ENCODE results near the gene CCN5.

Gene CCN5

DNA sequence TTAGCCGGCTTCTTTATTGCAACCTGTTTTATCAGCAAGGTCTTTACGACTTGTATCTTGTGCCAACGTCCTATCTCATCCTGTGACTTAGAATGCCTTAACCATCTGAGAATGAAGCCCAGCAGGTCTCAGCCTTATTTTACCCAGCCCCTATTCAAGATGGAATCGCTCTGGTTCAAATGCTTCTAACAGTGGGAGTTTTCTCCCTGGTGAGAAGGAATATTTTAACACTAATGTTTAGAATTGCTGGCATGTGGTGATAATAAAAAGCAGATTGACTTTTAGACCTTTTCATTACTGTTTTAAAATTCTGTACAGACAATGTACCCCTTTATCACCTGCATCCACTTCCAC, 20.6 kb downstream of the CCN5 start:
- H3K4me3 ChIP-seq (ENCODE audit: low read depth in 1 of 2, low read length in 2 of 2) = peak overlapping the region in 1 of 2 donors; percentile 29
- H3K9ac ChIP-seq (ENCODE audit: low read depth in 1 of 2, low read length in 2 of 2) = no peak overlapping the region
- H3K36me3 ChIP-seq (ENCODE audit: control insufficient read depth in 1 of 2, insufficient read depth in 2 of 2, low read length in 2 of 2) = no peaks in the 10 kb centered on the region
- no peak overlapping the region for H3K27ac ChIP-seq (ENCODE audit: low read depth, low read length)
- H3K27me3 ChIP-seq (ENCODE audit: control insufficient read depth in 1 of 2, insufficient read depth in 2 of 2, low read length in 2 of 2) = no peaks in the 10 kb centered on the region
- H3K9me3 ChIP-seq (ENCODE audit: control insufficient read depth in 1 of 2, low read length in 2 of 2) = peaks cover 0 to 4% of the 10 kb centered on the region in 2 donors
- H3K4me1 ChIP-seq (ENCODE audit: control insufficient read depth in 1 of 2, insufficient read depth in 2 of 2, low read length in 2 of 2) = no peaks in the 10 kb centered on the region

DNA sequence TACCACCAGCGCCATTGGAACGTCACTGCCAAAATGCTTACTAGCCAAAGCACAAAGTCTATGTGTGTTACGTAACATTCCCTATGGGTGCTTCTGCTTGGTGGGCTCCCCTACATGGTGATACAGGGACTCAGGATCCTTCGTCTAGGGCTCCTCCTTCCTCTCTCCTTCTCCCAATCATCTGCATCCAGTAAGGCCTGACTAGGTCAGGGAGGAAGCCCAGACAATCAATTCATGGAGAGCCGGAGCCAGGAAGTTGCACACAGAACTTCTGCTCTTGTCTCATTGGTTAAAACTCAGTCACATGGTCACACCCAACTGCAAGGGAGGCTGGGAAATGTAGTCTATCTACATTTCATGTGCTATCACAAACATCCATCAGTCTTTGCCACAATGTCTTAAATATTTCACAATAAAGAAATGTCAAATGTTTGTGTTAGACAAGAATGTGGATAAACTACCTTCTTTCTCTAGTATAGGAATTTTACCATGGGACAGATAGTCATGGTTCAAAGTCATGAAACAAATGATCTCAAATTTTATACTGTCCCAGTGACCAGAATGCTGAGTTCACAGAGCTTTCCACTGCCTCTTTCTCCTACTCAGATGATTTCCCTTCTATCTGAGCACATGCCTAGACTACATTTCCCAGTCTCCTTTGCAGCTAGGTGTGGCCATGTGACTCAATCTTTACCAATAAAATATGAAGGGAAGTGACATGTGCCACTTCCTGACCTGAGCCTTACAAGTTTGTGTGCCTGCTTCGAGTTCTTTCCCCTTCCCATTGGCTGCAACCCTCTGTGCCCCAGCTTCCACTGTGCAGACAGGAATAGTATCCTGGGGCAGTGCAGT, 21.2 kb downstream of the CCN5 start:
- no peak overlapping the region for H3K27ac ChIP-seq (ENCODE audit: low read depth, low read length)
- H3K4me3 ChIP-seq (ENCODE audit: low read depth in 1 of 2, low read length in 2 of 2) = peak overlapping the region in 1 of 2 donors; percentile 29
- H3K36me3 ChIP-seq (ENCODE audit: control insufficient read depth in 1 of 2, insufficient read depth in 2 of 2, low read length in 2 of 2) = no peaks in the 10 kb centered on the region
- H3K27me3 ChIP-seq (ENCODE audit: control insufficient read depth in 1 of 2, insufficient read depth in 2 of 2, low read length in 2 of 2) = no peaks in the 10 kb centered on the region
- no peak overlapping the region for H3K9ac ChIP-seq (ENCODE audit: low read depth in 1 of 2, low read length in 2 of 2)
- peaks cover 0 to 4% of the 10 kb centered on the region in 2 donors for H3K9me3 ChIP-seq (ENCODE audit: control insufficient read depth in 1 of 2, low read length in 2 of 2)
- no peaks in the 10 kb centered on the region for H3K4me1 ChIP-seq (ENCODE audit: control insufficient read depth in 1 of 2, insufficient read depth in 2 of 2, low read length in 2 of 2)

DNA sequence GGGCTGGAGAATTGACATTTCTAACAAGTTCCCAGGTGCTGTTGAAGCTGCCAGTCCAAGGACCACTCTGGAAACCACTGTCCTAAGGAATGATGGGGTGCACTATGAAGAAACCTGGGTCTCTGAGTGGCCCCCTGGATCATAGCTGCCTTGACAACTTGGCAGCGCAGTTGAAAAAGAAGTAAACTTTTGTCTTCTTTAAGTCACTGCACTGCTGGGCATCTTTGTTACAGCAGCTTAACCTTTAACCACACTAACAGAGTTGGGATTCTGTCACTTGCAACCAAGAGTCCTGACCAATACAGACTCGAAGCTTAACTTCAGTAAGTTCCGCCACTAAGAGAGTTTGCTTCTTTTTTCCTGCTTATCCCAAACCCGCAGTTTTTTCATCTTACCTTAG, 21.9 kb downstream of the CCN5 start:
- no peak overlapping the region for H3K4me3 ChIP-seq (ENCODE audit: low read depth in 1 of 2, low read length in 2 of 2)
- H3K36me3 ChIP-seq (ENCODE audit: control insufficient read depth in 1 of 2, insufficient read depth in 2 of 2, low read length in 2 of 2) = no peaks in the 10 kb centered on the region
- H3K4me1 ChIP-seq (ENCODE audit: control insufficient read depth in 1 of 2, insufficient read depth in 2 of 2, low read length in 2 of 2) = no peaks in the 10 kb centered on the region
- no peak overlapping the region for H3K9ac ChIP-seq (ENCODE audit: low read depth in 1 of 2, low read length in 2 of 2)
- no peaks in the 10 kb centered on the region for H3K27me3 ChIP-seq (ENCODE audit: control insufficient read depth in 1 of 2, insufficient read depth in 2 of 2, low read length in 2 of 2)
- no peak overlapping the region for H3K27ac ChIP-seq (ENCODE audit: low read depth, low read length)
- peaks cover 0 to 4% of the 10 kb centered on the region in 2 donors for H3K9me3 ChIP-seq (ENCODE audit: control insufficient read depth in 1 of 2, low read length in 2 of 2)

DNA sequence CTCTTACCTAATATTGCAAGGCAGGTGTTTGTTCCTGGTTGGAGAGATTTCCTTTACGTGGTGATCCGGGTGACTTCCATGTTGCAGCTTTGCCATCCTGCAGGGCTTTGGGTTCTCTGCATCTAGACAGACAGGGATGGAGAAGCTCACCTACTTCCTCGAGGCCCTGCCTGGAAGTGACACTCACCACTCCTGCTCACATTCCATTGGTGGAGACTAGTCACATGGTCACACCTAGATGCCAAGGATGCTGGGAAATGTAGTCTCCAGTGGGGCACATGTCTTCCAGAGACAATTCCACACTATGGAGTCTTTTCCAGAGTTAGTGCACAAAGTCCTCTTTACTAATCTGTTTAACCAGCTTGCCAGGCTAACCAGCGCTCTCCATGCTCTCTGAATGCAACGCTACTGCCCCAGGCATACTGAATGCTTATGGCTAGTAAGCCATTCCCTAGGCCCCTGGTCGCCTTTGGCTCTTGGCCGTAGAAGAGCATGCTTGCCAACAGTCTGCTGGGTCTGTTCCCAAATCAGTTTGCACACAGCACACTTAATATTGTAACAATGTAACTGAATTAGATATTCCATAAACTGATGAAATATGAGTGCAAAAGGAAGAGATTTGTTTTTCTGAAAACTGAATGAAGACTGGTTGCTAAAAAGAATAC, 23.8 kb downstream of the CCN5 start:
- peaks cover 0 to 4% of the 10 kb centered on the region in 2 donors for H3K9me3 ChIP-seq (ENCODE audit: control insufficient read depth in 1 of 2, low read length in 2 of 2)
- H3K4me3 ChIP-seq (ENCODE audit: low read depth in 1 of 2, low read length in 2 of 2) = no peak overlapping the region
- H3K27ac ChIP-seq (ENCODE audit: low read depth, low read length) = no peak overlapping the region

DNA sequence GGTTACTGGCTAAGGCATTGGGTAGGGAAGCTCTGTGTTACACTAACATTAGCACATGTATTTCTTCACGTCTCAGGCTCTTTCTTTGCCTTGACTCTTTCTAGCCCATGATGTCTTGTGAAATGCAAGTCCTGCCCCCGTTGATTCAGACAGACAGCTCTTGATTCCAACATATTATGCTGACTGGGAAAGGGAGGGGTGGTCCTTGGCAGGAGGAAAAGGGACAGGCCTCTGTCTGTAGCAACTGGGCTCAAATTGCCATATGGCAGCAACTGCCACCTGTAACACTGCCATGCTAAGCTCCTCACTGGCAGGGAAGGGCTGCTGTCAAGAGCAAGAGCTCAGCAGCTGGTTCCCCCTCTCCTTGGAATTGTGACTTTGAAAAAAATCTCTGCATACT, 24.8 kb downstream of the CCN5 start:
- peaks cover 0 to 4% of the 10 kb centered on the region in 2 donors for H3K9me3 ChIP-seq (ENCODE audit: control insufficient read depth in 1 of 2, low read length in 2 of 2)
- no peaks in the 10 kb centered on the region for H3K27me3 ChIP-seq (ENCODE audit: control insufficient read depth in 1 of 2, insufficient read depth in 2 of 2, low read length in 2 of 2)
- no peak overlapping the region for H3K4me3 ChIP-seq (ENCODE audit: low read depth in 1 of 2, low read length in 2 of 2)
- no peaks in the 10 kb centered on the region for H3K4me1 ChIP-seq (ENCODE audit: control insufficient read depth in 1 of 2, insufficient read depth in 2 of 2, low read length in 2 of 2)
- H3K9ac ChIP-seq (ENCODE audit: low read depth in 1 of 2, low read length in 2 of 2) = no peak overlapping the region
- no peak overlapping the region for H3K27ac ChIP-seq (ENCODE audit: low read depth, low read length)
- no peaks in the 10 kb centered on the region for H3K36me3 ChIP-seq (ENCODE audit: control insufficient read depth in 1 of 2, insufficient read depth in 2 of 2, low read length in 2 of 2)

More for the DNA sequence above, 23.8 kb downstream of the CCN5 start:
- no peaks in the 10 kb centered on the region for H3K27me3 ChIP-seq (ENCODE audit: control insufficient read depth in 1 of 2, insufficient read depth in 2 of 2, low read length in 2 of 2)
- no peak overlapping the region for H3K9ac ChIP-seq (ENCODE audit: low read depth in 1 of 2, low read length in 2 of 2)
- no peaks in the 10 kb centered on the region for H3K36me3 ChIP-seq (ENCODE audit: control insufficient read depth in 1 of 2, insufficient read depth in 2 of 2, low read length in 2 of 2)
- H3K4me1 ChIP-seq (ENCODE audit: control insufficient read depth in 1 of 2, insufficient read depth in 2 of 2, low read length in 2 of 2) = no peaks in the 10 kb centered on the region

DNA sequence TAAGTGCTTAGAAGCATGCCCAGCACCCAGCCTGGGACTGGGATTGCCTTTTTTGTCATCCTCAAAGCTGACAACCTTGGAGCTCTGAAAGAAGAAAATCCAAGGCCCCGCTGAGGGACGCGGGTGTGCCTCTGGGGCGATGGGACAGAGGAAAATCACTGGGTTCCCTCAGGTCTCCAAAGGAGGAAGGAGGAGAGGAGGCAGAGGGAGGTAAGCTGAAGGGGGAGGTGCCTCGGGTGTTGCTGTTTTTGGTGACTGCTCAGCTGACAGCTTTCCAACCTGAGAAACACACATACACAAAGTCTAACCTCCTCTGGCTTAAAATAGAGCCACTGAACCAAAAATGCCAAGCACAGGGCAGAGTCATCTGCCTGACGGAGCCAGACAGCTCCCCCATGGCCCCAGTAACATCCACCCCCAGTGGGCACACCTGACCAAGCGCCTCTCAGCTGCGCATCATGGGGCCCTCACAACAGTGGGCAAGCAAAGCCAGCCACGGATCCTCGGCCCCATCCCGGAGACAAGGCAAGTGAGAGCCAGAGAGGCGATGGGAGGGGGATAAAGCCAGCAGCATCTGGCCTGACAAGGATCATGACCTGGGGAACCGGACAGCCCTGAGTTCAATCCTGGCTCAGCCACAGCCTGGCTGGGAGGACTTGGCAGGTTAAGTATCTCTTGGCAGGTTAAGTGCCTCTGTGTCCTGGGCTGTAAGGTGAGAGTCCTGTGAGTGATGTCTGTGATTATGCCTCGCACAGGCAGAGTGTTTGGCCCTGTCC, 27.3 kb downstream of the CCN5 start:
- peaks cover 0 to 8% of the 10 kb centered on the region in 2 donors for H3K27me3 ChIP-seq (ENCODE audit: control insufficient read depth in 1 of 2, insufficient read depth in 2 of 2, low read length in 2 of 2)
- H3K4me3 ChIP-seq (ENCODE audit: low read depth in 1 of 2, low read length in 2 of 2) = no peak overlapping the region
- H3K36me3 ChIP-seq (ENCODE audit: control insufficient read depth in 1 of 2, insufficient read depth in 2 of 2, low read length in 2 of 2) = no peaks in the 10 kb centered on the region
- H3K27ac ChIP-seq (ENCODE audit: low read depth, low read length) = no peak overlapping the region
- H3K9me3 ChIP-seq (ENCODE audit: control insufficient read depth in 1 of 2, low read length in 2 of 2) = no peaks in the 10 kb centered on the region
- peaks cover 13 to 15% of the 10 kb centered on the region in 2 donors for H3K4me1 ChIP-seq (ENCODE audit: control insufficient read depth in 1 of 2, insufficient read depth in 2 of 2, low read length in 2 of 2)
- no peak overlapping the region for H3K9ac ChIP-seq (ENCODE audit: low read depth in 1 of 2, low read length in 2 of 2)

DNA sequence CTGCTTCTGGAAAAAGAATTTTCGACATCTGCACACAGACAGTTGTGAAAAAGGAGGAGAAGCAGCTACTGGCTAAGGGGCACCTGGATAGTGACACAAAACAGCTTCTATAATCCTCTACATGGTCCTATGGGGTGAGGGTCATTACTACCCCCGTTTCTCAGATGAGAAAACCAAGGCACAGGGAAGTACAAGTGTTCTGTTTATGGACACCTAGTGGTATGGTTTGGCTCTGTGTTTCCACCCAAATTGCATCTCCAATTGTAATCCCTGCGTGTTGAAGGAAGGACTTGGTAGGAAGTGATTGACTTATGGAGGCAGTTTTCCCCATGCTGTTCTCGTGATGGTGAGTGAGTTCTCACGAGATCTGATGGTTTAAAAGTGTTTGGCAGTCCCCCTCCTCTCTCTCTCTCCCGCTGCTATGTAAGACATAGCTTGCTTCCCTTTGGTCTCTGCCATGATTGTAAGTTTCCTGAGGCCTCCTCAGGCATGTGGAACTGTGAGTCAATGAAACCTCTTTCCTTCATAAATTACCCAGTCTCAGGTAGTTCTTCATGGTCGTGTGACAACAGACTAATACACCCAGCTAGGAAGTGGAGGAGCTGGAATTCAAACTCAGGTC, 28.0 kb downstream of the CCN5 start:
- Histone ChIP-seq H3K36me3 (ENCODE audit: control insufficient read depth in 1 of 2, insufficient read depth in 2 of 2, low read length in 2 of 2) (no peaks in the 10 kb centered on the region), H3K9ac (ENCODE audit: low read depth in 1 of 2, low read length in 2 of 2) (no peak overlapping the region), H3K27ac (ENCODE audit: low read depth, low read length) (no peak overlapping the region), H3K4me3 (ENCODE audit: low read depth in 1 of 2, low read length in 2 of 2) (no peak overlapping the region), H3K4me1 (ENCODE audit: control insufficient read depth in 1 of 2, insufficient read depth in 2 of 2, low read length in 2 of 2) (peaks cover 13 to 19% of the 10 kb centered on the region in 2 donors), H3K27me3 (ENCODE audit: control insufficient read depth in 1 of 2, insufficient read depth in 2 of 2, low read length in 2 of 2) (peaks cover 0 to 8% of the 10 kb centered on the region in 2 donors), H3K9me3 (ENCODE audit: control insufficient read depth in 1 of 2, low read length in 2 of 2) (no peaks in the 10 kb centered on the region)

DNA sequence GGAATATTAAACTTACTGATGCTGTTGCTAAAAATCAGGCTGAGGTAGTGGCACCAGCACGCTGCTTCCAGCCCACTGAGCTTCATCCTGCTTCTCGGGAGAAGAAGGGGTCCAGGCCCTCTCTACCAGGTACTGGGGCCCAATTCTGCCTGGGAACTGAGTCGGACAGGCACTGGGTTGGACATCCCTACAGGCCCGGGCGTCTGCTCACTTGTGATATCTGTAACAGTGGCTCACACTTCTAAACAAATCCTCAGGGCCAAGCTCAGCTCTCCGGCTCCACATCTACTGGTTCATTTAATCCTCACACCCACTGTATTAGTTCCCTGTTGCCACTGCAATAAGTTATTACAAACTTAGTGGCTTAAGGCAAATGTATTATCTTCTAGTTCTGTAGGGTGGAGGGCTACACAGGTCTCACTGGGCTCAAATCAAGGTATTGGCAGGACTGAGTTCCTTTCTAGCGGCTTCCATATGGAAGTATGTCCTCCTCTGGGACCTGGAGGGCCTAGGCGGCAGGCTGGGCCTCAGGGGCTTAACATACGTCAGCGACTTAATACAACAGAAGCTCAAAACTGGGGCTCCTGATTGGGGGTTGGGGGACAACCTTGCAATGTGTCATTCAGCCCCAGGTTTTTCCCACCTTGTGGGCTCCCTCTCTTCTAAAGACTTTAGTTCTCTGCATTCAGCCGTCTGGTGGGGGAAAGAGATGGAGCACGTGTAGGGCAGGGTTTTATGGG, 28.9 kb downstream of the CCN5 start:
- H3K27ac ChIP-seq (ENCODE audit: low read depth, low read length) = no peak overlapping the region
- H3K4me3 ChIP-seq (ENCODE audit: low read depth in 1 of 2, low read length in 2 of 2) = no peak overlapping the region
- H3K4me1 ChIP-seq (ENCODE audit: control insufficient read depth in 1 of 2, insufficient read depth in 2 of 2, low read length in 2 of 2) = peaks cover 13 to 19% of the 10 kb centered on the region in 2 donors
- H3K9ac ChIP-seq (ENCODE audit: low read depth in 1 of 2, low read length in 2 of 2) = no peak overlapping the region
- no peaks in the 10 kb centered on the region for H3K36me3 ChIP-seq (ENCODE audit: control insufficient read depth in 1 of 2, insufficient read depth in 2 of 2, low read length in 2 of 2)
- no peaks in the 10 kb centered on the region for H3K9me3 ChIP-seq (ENCODE audit: control insufficient read depth in 1 of 2, low read length in 2 of 2)
- peaks cover 0 to 8% of the 10 kb centered on the region in 2 donors for H3K27me3 ChIP-seq (ENCODE audit: control insufficient read depth in 1 of 2, insufficient read depth in 2 of 2, low read length in 2 of 2)

DNA sequence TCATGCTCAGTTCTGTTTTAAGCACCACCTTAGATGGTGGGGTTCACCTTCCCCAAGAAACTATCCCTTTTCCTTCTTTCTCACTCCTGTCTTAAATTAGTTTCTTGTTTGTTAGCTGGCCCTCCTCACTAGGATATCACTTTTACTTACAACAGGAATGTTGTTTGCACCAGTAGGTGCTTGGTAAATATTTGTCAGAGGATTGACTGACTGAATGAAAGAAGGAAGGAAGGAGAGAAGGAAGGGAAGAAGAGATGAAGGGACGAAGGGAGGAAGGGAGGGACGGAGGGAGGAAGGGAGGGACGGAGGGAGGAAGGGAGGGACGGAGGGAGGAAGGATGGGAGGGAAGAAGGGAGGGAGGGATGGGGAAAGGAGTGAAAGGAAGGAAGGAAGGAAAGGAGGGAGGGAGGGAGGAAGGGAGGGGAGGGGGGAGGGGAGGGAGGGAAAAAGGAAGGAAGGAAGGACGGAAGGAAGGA, 30.0 kb downstream of the CCN5 start:
- Histone ChIP-seq H3K36me3 (ENCODE audit: control insufficient read depth in 1 of 2, insufficient read depth in 2 of 2, low read length in 2 of 2) (no peaks in the 10 kb centered on the region), H3K4me1 (ENCODE audit: control insufficient read depth in 1 of 2, insufficient read depth in 2 of 2, low read length in 2 of 2) (peaks cover 13 to 19% of the 10 kb centered on the region in 2 donors), H3K4me3 (ENCODE audit: low read depth in 1 of 2, low read length in 2 of 2) (peak overlapping the region in 1 of 2 donors; percentile 61), H3K27me3 (ENCODE audit: control insufficient read depth in 1 of 2, insufficient read depth in 2 of 2, low read length in 2 of 2) (peaks cover 0 to 8% of the 10 kb centered on the region in 2 donors), H3K9ac (ENCODE audit: low read depth in 1 of 2, low read length in 2 of 2) (peak overlapping the region in 1 of 2 donors; percentile 11), H3K9me3 (ENCODE audit: control insufficient read depth in 1 of 2, low read length in 2 of 2) (no peaks in the 10 kb centered on the region), H3K27ac (ENCODE audit: low read depth, low read length) (no peak overlapping the region)
